Karpas-422 (cell line): ENCODE measurements around the gene ARF3. TPM values are rescaled to one million over a fixed set of nuclear protein-coding genes. Genes with fewer than 3 reads are reported as not detected.

Experiments used
- DNase-seq: peaks from one replicate; pipeline ENCODE4 v3.0.0-alpha.2; 2015
- H2AFZ ChIP-seq: fragments of 200-600 bp; sonication (generic); 2 replicates; pipeline ENCODE4 v1.6.1; 2014; ENCODE audit warnings: antibody characterized with exemption, low read length, mixed read lengths
- H3K27ac ChIP-seq: fragments of 200-600 bp; sonication (generic); 2 replicates; pipeline ENCODE4 v1.5.1; 2014; ENCODE audit warnings: mild to moderate bottlenecking, low read length, moderate library complexity
- H3K27me3 ChIP-seq: fragments of 200-600 bp; sonication (generic); 2 replicates; pipeline ENCODE4 v1.6.1; 2014; ENCODE audit warnings: low read length, mixed read lengths
- H3K36me3 ChIP-seq: fragments of 200-600 bp; sonication (generic); 2 replicates; pipeline ENCODE4 v1.6.1; 2014; ENCODE audit warnings: low read length, mixed read lengths; ENCODE audit not compliant: insufficient read depth
- H3K4me1 ChIP-seq: fragments of 200-600 bp; sonication (generic); 2 replicates; pipeline ENCODE4 v1.6.1; 2014; ENCODE audit warnings: mild to moderate bottlenecking, low read length, mixed read lengths
- H3K4me2 ChIP-seq: fragments of 200-600 bp; sonication (generic); 2 replicates; pipeline ENCODE4 v1.6.1; 2014; ENCODE audit warnings: low read length, low read depth, mild to moderate bottlenecking; ENCODE audit not compliant: poor library complexity, severe bottlenecking
- H3K4me3 ChIP-seq: fragments of 200-600 bp; sonication (generic); 2 replicates; pipeline ENCODE4 v1.5.1; 2014; ENCODE audit warnings: mild to moderate bottlenecking, antibody characterized with exemption, low read length, mixed read lengths
- H3K79me2 ChIP-seq: fragments of 200-600 bp; sonication (generic); 2 replicates; pipeline ENCODE4 v1.6.1; 2014; ENCODE audit warnings: mild to moderate bottlenecking, low read length, mixed read lengths
- H3K9ac ChIP-seq: fragments of 200-600 bp; sonication (generic); 2 replicates; pipeline ENCODE4 v1.6.0; 2014; ENCODE audit warnings: low read length
- H3K9me2 ChIP-seq: fragments of 200-600 bp; sonication (generic), shearing (Covaris generic); replicated peaks from 2 replicates; pipeline ENCODE4 v1.6.0; 2014; ENCODE audit warnings: mild to moderate bottlenecking, low read length, moderate library complexity; ENCODE audit not compliant: insufficient read depth
- H3K9me3 ChIP-seq: fragments of 300-700, 200-600 bp; sonication (generic); 2 replicates; pipeline ENCODE4 v1.6.1; 2014; ENCODE audit warnings: low read length, mixed read lengths
- H4K20me1 ChIP-seq: fragments of 200-600 bp; sonication (generic); 2 replicates; pipeline ENCODE4 v1.6.1; 2014; ENCODE audit warnings: mild to moderate bottlenecking, antibody characterized with exemption, low read length, low read depth; ENCODE audit not compliant: insufficient read depth
- total RNA-seq: library from RNA; depleted of rRNA; stranded (reverse); fragments of >200 nt; shearing (Covaris generic); gene quantifications from 2 replicates; pipeline ENCODE4 v1.2.3, GENCODE V29; 2014; ENCODE audit warnings: low replicate concordance

The ARF3 gene
- total RNA-seq, 1 experiment from 2014 or later, result 57.5 TPM

DNA sequence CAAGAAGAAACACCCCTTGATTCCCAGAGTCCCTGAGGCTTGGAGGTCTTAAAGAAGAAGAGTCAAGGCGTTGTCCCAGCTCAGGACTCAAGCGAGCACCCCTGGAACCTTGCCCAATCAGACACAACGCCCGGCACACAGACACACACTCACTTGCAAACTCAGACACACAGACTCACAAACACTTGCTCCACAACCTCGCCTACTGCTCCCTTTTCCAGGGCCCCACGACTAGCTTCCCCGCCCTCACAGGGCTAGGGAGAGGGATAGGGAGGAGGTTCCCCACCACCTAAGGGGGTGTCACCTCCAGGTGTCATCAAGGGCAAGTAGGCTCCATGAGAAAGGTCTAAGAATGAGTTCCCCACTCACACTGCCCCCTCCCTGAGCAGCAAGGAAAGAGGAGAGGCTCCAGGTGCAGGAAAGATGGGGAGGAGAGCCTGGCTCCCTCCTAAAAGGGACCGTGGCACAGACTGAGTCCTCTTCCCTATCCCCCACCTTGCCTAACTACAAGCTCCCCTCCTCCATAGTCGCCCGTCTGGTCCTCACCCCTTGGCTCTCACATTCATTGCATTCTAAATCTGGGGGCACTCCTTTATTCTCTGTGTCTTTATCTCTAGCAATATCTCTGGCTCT is 13.5 kb upstream of the ARF3 start:
- Histone ChIP-seq H3K4me1 (peaks cover 24% of the 10 kb centered on the region), H2AFZ (peak overlapping the region; percentile 89), H3K27ac (no peak overlapping the region), H3K9me3 (no peaks in the 10 kb centered on the region), H3K9ac (peak overlapping the region; percentile 59), H3K9me2 (no peaks in the 10 kb centered on the region), H3K27me3 (no peaks in the 10 kb centered on the region), H3K4me2 (peak overlapping the region; percentile 70), H3K79me2 (no peaks in the 10 kb centered on the region), H3K36me3 (no peaks in the 10 kb centered on the region), H3K4me3 (peak overlapping the region; percentile 56), H4K20me1 (no peaks in the 10 kb centered on the region)
- no peak for DNase-seq

DNA sequence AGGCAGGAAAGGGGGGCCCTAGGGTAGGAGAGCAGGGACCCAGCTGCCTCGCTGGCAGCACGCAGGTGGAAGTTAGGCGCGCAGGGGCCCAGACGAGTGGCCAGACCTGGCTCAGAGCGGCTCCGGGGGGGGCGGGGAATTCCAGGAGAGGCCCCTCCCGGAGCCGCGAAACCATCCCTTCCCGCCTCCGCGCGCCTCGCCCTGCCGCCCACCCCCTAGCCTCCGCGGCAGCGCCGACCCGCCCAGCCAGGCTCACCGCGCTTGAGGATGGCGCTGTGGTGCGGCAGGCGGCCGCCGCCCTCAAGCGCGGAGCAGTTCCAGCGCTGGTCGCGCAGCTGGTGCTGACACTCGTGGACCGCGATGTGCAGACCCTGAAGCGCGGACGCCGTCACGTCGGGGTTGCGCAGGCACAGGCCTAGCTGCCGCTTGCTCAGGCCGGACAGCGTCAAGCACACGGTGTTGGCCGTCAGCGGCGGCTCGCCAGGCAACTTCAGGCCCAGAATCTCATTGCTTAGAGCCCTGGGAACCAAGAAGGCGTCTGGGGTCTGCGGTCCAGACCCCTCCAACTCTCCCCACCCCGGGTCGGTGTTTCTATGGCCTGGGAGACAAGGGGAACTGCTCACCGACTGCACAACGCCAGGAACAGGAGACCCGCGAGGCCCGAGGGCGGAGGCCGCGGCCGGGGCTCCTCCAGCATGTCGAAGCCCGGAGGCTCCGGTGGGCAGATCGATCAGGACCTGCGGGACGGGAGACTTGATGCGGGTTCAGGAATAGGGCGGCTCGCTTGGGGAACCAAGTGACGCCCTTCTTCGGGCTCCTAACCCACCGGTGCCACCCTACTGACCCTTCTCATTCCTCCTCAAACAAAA is 12.8 kb upstream of the ARF3 start:
- H3K27ac ChIP-seq, result no peak overlapping the region
- H3K4me2 ChIP-seq, result peak overlapping the region; percentile 70
- no peak overlapping the region for H2AFZ ChIP-seq
- H3K4me1 ChIP-seq, result peaks cover 29% of the 10 kb centered on the region
- H4K20me1 ChIP-seq, result no peaks in the 10 kb centered on the region
- peak overlapping the region; percentile 56; the same call in 1 of the 2 replicates for H3K4me3 ChIP-seq
- DNase-seq, result no peak
- H3K27me3 ChIP-seq, result no peaks in the 10 kb centered on the region
- H3K36me3 ChIP-seq, result no peaks in the 10 kb centered on the region
- H3K9me2 ChIP-seq, result no peaks in the 10 kb centered on the region
- H3K79me2 ChIP-seq, result no peaks in the 10 kb centered on the region
- H3K9ac ChIP-seq, result no peak overlapping the region
- H3K9me3 ChIP-seq, result no peaks in the 10 kb centered on the region

DNA sequence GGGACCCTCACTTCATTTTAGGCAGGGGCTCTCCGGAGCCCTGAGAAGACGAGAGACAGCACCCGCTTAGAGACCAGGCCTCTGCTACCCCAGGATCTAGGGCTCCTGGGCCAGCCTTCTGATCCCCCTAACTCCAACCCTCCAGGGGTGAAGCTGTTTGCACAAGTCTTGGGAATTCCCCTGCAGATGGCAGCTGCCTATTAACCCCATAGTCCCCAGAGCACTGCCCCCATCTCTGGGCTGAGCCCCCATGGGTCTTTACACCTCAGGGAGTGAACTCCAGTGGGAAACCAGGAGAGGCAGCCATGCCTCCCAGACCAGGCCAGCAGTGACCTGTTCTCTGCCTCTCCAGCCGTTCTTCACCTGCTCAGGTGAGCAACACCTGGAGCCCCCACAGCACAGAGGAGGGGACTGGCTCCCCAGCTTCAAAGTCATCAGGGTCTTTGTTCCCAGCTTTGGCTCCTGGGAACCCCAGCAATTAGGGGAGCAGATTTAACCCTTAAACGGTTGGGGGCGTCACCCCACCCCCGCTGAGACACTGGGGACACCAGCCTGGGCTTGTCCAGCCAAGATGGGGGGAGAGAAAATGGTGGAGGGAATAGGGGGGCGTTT is 12.0 kb upstream of the ARF3 start:
- H3K4me2 ChIP-seq, result no peak overlapping the region
- no peak overlapping the region for H3K4me3 ChIP-seq
- no peaks in the 10 kb centered on the region for H3K27me3 ChIP-seq
- no peak overlapping the region for H3K27ac ChIP-seq
- H3K9me2 ChIP-seq, result no peaks in the 10 kb centered on the region
- no peaks in the 10 kb centered on the region for H3K9me3 ChIP-seq
- H3K4me1 ChIP-seq, result peaks cover 29% of the 10 kb centered on the region
- H3K9ac ChIP-seq, result no peak overlapping the region
- no peaks in the 10 kb centered on the region for H3K36me3 ChIP-seq
- no peaks in the 10 kb centered on the region for H4K20me1 ChIP-seq
- DNase-seq, result no peak
- no peaks in the 10 kb centered on the region for H3K79me2 ChIP-seq
- H2AFZ ChIP-seq, result no peak overlapping the region

DNA sequence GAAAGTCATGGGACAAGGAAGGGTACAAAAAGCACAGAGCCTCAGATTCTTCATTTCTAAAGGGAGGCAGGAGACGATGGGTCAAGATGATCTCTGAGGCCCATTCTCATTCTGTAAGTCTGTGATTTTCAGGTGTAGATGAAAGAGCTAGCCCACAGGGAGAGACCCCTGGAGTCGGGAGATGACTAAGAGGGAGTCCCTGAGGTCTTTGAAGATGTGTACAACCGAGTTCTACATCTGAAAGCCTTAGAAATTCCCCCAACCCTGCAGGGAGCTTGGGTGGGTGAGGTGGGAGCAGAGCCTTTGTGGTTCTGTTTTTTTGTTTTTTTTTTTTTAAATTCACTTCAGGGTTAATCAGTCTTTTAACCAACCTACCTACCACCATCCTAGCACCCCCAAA is 11.2 kb upstream of the ARF3 start:
- DNase-seq, result no peak
- Histone ChIP-seq H3K4me1 (peaks cover 29% of the 10 kb centered on the region), H2AFZ (no peak overlapping the region), H3K9ac (no peak overlapping the region), H3K9me2 (no peaks in the 10 kb centered on the region), H3K4me2 (no peak overlapping the region), H3K79me2 (no peaks in the 10 kb centered on the region), H3K9me3 (no peaks in the 10 kb centered on the region), H3K4me3 (no peak overlapping the region), H3K27me3 (no peaks in the 10 kb centered on the region), H4K20me1 (no peaks in the 10 kb centered on the region), H3K36me3 (no peaks in the 10 kb centered on the region), H3K27ac (no peak overlapping the region)

DNA sequence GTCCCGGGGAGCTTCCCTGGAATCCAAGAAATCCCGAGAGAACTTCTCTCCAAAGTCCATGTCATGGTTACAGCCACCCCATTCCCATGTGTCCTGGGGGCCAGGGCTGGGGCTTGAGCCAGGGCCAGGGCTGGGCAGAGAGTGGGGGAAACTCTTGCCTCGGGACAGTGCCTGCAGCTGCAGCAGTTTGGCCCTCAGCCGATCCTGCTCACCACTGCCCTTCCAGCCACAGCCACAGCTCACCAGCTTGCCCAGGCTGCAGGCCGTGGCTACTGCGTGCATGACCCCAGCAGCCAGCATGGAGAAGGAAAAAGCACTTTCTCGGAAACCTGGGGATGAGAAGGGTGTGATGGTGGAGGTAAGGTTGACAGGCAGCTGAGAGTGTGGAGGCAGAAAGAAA is 10.7 kb upstream of the ARF3 start:
- H3K9ac ChIP-seq, result no peak overlapping the region
- H3K9me2 ChIP-seq, result no peaks in the 10 kb centered on the region
- H2AFZ ChIP-seq, result no peak overlapping the region
- H3K36me3 ChIP-seq, result no peaks in the 10 kb centered on the region
- DNase-seq, result no peak
- H3K4me2 ChIP-seq, result no peak overlapping the region
- no peaks in the 10 kb centered on the region for H3K79me2 ChIP-seq
- H3K27me3 ChIP-seq, result no peaks in the 10 kb centered on the region
- H4K20me1 ChIP-seq, result no peaks in the 10 kb centered on the region
- H3K9me3 ChIP-seq, result no peaks in the 10 kb centered on the region
- H3K27ac ChIP-seq, result no peak overlapping the region
- H3K4me3 ChIP-seq, result no peak overlapping the region
- H3K4me1 ChIP-seq, result peaks cover 29% of the 10 kb centered on the region

DNA sequence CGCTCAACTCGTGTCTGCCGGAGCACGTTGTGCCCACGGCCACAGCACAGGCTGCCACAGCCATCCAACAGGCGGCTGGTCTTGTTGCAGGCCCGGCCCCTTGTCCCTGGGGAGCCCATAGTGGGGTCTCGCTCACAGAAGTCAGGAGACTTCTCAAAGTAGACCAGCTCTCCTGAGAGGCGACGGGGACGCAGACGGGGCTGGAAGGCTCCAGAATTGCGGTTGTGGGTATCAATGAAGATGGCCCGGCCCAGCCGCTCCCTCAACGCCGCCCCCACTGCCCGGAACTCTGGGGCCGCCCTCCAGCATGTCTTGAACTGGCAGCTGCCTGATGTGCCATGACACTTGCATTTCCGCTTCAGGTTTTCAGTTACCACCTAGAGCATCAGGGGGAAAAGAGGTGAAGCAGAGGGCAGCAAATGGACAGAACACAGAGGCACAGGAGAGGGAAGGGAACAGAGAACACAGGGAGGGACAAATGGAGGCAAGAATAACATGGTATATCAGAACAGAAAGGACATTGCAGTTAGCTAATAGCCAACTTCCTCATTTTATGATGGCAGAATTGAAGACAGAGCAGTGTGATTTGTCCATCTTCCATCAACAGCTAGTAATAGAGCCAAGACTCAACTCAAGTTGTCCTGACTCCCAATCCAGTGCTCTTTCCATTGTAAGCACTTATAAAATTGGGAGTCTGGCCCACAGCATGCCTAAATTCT is 9.0 kb upstream of the ARF3 start:
- no peaks in the 10 kb centered on the region for H3K9me2 ChIP-seq
- H3K27me3 ChIP-seq, result no peaks in the 10 kb centered on the region
- DNase-seq, result peak; percentile 83
- H3K4me1 ChIP-seq, result peaks cover 23% of the 10 kb centered on the region
- H3K4me2 ChIP-seq, result peak overlapping the region; percentile 62
- H3K27ac ChIP-seq, result peak overlapping the region; percentile 41
- no peaks in the 10 kb centered on the region for H3K9me3 ChIP-seq
- no peaks in the 10 kb centered on the region for H3K79me2 ChIP-seq
- H2AFZ ChIP-seq, result peak overlapping the region; percentile 98
- peak overlapping the region; percentile 57 for H3K4me3 ChIP-seq
- no peaks in the 10 kb centered on the region for H3K36me3 ChIP-seq
- H3K9ac ChIP-seq, result peak overlapping the region; percentile 58
- no peaks in the 10 kb centered on the region for H4K20me1 ChIP-seq

DNA sequence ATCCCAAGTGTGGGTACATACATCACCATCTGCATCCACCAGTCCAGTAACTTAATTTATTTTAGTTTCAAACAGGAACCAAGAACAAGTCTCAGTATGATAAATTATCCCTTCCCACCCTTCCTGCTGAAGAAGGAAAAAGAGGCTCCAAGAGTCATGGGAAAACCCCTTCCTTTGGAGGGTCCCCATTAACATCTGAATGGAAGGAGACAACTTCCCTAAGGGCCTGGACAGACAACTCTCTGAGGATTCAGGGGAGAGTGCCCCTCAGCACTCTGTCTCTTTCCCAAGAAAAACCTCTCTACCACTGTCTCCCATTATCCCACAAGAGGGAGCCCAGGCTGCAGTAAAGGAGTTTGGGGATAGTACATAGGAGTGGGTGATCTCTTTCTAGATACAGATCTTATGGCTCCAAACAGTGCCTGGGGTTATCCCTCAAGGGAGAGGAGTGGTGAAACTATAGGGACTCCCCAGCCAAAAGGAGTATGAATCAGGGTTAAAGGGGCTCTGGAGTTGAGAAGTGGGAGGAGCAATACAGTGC is 8.1 kb upstream of the ARF3 start:
- H4K20me1 ChIP-seq, result no peaks in the 10 kb centered on the region
- H3K27me3 ChIP-seq, result no peaks in the 10 kb centered on the region
- H3K4me3 ChIP-seq, result peak overlapping the region; percentile 57; the same call in 1 of the 2 replicates
- no peaks in the 10 kb centered on the region for H3K9me2 ChIP-seq
- no peak for DNase-seq
- no peaks in the 10 kb centered on the region for H3K36me3 ChIP-seq
- no peaks in the 10 kb centered on the region for H3K79me2 ChIP-seq
- H2AFZ ChIP-seq, result peak overlapping the region; percentile 98; the same call in 1 of the 2 replicates
- H3K27ac ChIP-seq, result no peak overlapping the region
- H3K4me2 ChIP-seq, result peak overlapping the region; percentile 62
- H3K4me1 ChIP-seq, result peaks cover 16% of the 10 kb centered on the region
- peak overlapping the region; percentile 58 for H3K9ac ChIP-seq
- H3K9me3 ChIP-seq, result no peaks in the 10 kb centered on the region
